Stimulated activated CD4-positive, alpha-beta T cell treated with anti-CD3 and anti-CD28 coated beads, Interleukin-12 subunit alpha, Interleukin-12 subunit beta, amount 100 ng/mL, for 4 hours (primary cell): ENCODE measurements around the gene CYP2D6.
"Not testable (repeated sequence)": the region's sequence is repeated elsewhere in the genome, so short reads cannot be mapped to it uniquely, and the experiment has no call there.

Experiments
- DNase-seq: peaks from one replicate; pipeline ENCODE4 v3.0.0-alpha.2; 2020

CYP2D6 gene

DNA sequence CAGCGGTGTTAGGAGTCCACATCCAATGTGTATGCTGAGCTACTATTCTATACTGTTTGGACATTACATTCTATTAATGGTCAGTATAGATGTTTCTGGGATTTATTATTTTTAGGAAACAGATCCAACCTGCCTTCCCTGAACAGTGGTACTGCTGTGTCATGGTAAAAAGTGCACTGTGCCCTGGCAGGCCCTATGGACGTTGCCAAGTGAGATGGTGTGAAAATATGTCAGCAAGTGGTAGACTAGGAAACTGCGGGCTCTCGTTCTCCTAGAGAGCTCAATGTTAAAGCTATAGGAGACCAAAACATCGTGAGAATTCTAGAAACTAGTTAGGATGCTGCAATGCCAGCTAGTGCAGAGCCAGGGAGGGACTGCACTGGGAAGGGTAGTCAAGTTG, 26.0 kb upstream of the CYP2D6 start:
- DNase-seq: no peak

DNA sequence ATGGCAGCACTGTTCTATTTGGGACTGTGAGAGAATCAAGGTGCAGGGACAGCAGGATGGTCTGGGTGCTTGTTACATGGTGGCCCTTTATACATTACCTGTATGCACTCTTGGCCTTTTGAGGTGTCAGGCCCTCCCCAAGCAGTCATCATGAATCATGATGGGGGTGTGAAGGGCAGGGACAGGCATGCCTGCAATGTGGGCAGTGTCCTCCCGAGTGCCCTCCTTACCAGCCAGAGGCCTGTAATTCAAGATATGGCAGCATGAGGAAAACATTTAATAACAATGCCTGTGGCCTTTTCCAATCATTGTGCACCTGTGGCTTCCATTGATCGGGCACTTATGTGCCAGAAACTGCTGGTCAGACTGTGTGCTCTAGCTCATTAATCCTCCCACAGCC, 25.5 kb upstream of the CYP2D6 start:
- DNase-seq: no peak

DNA sequence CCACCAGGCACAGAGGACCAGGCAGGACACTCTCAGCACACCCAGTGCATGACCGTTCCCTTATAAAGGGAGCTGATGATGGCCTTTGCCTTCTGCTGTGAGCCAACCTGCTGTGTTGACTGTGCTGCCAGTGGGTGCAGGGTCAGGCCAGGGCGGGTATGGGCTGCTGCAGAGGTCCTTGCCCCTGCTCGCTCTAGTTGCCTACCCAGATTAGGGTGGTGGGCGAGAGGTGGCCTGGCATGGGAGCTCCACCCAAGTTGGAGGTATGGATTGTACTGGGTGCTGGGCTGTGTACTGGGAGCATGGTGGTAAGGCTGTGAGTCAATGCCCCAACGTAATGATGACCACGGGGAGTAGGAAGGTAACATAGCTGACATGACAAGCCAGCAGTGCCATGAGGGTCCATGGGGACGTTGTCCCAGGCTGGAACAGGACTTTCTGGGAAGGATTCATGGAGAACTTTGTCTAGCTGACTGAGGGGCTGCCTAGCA, 24.5 kb upstream of the CYP2D6 start:
- DNase-seq: no peak

DNA sequence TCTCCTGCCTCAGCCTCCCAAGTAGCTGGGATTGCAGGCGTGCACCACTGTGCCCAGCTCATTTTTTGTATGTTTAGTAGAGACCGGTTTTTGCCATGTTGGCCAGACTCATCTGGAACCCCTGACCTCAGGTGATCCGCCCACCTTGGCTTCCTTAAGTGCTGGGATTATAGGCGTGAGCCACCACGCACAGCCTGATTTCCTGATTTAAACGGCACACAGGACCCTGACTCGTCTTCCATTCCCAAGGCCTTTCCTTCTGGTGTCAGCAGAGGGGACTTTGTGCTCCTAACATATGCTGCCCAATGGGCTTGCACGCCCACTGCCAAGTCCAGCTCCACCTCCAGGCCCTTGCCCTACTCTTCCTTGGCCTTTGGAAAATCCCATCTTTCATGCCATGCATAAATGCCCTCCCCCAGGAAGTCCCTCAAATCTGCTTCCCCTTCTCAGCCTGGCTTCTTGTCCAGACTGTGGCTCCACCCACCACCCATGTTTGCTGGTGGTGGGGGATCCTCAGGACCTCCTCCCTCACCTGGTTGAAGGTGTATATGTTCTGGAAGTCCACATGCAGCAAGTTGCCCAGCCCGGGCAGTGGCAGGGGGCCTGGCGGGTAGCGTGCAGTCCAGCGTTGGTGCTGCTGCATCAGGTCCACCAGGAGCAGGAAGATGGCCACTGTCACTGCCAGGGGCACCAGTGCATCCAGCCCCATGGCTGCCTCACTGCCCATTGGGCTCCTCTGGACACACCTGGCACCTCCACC, 23.9 kb upstream of the CYP2D6 start:
- no peak for DNase-seq

DNA sequence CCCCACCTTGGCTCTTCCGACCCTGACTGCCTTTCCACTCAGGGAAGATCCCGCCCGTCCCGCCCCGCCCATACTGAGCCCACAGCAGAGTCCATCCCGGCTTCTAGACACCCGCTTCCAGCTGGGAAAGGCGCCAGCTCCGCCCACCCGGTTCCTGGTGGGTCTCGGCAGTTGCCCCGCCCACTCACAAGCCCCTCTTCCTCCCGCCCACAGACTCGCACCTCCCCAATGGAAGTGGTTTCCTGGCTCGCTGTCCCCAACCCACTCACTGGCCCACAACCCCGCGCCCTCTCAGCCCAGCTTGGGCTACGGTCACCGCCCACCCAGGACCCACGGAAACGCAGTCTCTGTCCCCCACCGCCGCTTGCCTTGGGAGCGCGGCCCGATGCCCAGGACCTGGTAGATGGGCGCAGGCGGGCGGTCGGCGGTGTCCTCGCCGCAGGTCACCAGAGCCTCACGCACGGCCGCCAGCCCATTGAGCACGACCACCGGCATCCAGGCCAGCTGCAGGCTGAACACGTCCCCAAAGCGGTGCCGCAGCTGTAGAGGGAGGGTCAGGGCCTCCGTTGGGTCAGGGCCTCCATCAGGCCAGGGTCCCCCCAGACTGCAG, 22.2 kb upstream of the CYP2D6 start:
- DNase-seq: no peak

- DNase-seq: no peak
These were observed 21.5 kb upstream of the CYP2D6 start for GRCh38 chr22:42151924-42152635.

DNA sequence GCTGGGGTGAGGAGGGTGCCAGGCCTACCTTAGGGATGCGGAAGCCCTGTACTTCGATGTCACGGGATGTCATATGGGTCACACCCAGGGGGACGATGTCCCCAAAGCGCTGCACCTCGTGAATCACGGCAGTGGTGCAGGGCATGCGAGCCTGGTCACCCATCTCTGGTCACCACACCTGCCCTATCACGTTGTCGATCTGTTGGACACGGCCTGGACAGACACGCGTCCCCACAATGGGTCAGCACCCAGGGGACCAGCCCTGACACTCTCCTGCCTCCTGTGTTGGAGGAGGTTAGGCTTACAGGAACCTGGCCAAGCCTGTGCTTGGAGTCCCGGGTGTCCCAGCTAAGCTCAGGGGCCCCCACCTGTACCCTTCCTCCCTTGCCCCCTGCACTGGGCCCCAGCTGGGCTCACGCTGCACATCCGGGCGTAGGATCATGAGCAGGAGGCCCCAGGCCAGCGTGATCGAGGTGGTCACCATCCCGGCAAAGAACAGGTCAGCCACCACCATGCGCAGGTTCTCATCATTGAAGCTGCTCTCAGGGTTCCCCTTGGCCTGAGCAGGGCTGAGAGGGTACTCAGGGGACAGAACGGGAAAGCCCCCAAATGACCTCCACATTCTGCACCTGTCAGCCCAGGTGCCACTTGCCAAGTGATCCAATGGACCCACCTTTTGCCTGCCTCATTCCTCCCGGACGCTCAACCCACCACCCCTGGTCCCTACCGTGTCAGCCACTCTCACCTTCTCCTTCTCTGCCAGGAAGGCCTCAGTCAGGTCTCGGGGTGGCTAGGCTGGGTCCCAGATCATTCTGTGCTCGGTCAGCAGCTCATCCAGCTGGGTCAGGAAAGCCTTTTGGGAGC, 20.3 kb upstream of the CYP2D6 start:
- no peak for DNase-seq

DNA sequence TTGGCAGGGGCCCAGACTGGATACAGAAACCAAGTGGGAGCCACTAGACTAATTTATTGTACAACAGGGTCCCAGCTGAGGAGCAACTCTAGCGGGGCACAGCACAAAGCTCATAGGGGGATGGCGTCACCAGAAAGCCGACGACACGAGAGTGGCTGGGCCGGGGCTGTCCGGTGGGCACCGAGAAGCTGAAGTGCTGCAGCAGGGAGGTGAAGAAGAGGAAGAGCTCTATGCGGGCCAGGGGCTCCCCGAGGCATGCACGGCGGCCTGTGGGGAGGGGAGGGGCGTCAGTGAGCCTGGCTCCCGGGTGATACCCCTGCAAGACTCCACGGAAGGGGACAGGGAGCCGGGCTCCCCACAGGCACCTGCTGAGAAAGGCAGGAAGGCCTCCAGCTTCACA, 19.2 kb upstream of the CYP2D6 start:
- DNase-seq: not testable (repeated sequence)

GRCh38 chr22:42145175-42145574, 14.6 kb upstream of the CYP2D6 start:
- no peak for DNase-seq

DNA sequence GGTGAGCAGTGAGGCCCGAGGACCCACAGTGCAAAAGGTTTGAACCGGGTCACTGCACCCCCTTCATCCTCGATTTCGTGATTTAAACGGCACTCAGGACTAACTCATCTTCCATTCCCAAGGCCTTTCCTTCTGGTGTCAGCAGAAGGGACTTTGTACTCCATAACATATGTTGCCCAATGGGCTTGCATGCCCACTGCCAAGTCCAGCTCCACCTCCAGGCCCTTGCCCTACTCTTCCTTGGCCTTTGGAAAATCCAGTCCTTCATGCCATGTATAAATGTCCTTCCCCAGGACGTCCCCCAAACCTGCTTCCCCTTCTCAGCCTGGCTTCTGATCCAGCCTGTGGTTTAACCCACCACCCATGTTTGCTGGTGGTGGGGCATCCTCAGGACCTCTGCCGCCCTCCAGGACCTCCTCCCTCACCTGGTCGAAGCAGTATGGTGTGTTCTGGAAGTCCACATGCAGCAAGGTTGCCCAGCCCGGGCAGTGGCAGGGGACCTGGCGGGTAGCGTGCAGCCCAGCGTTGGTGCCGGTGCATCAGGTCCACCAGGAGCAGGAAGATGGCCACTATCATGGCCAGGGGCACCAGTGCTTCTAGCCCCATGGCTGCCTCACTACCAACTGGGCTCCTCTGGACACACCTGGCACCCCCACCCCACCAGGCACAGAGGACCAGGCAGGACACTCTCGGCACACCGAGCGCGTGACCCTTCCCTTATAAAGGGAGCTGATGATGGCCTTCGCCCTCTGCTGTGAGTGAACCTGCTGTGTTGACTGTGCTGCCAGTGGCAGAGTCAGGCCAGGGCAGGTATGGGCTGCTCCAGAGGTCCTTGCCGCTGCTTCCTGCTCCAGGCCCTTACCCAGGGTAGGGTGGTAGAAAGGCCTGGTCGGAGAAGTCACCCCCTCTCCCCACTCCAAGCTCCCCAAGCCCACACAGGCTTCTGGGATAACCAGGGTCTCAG, 13.5 kb upstream of the CYP2D6 start:
- not testable (repeated sequence) for DNase-seq

- DNase-seq: no peak
These were observed 12.3 kb upstream of the CYP2D6 start for GRCh38 chr22:42142771-42143461.

GRCh38 chr22:42141307-42142057, 10.9 kb upstream of the CYP2D6 start:
- not testable (repeated sequence) for DNase-seq

DNA sequence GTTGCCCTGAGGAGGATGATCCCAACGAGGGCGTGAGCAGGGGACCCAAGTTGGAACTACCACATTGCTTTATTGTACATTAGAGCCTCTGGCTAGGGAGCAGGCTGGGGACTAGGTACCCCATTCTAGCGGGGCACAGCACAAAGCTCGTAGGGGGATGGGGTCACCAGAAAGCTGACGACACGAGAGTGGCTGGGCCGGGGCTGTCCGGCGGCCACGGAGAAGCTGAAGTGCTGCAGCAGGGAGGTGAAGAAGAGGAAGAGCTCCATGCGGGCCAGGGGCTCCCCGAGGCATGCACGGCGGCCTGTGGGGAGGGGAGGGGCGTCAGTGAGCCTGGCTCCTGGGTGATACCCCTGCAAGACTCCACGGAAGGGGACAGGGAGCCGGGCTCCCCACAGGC, 9.5 kb upstream of the CYP2D6 start:
- not testable (repeated sequence) for DNase-seq

GRCh38 chr22:42139508-42139907, 8.9 kb upstream of the CYP2D6 start:
- not testable (repeated sequence) for DNase-seq

DNA sequence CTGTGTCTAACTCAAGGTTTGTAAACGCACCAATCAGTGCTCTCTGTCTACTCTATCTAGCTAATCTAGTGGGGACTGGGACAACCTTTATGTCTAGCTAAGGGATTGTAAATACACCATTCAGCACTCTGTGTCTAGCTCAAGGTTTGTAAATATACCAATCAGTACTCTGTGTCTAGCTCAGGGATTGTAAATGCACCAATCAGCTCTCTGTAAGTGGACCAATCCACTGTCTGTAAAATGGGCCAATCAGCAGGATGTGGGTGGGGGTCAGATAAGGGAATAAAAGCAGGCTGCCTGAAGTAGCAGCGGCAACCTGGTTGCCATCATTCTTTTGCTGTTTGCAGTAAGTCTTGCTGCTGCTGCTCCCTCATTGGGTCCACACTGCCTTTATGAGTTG, 8.4 kb upstream of the CYP2D6 start:
- no peak for DNase-seq

- DNase-seq: no peak
These were observed 7.6 kb upstream of the CYP2D6 start for GRCh38 chr22:42138122-42138770.

DNA sequence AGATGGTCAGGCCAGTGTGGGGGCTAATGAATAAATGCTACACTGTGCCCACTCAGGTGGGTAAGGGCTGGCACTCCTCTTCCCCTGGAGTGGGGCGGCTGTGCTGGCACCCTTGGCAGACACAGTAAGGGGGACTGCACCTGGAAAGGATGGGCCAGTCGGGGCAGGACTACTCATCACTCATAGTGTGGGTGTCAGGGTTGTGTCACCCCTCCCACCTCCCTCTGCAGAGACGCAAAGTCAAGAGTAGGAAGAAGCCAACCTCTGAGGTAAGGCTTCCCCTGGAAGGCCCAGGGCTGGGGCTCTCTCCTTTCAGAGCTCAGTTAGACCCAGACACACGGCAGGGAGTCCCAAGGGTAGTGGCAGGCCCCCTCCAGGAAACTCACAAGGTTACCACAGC, 5.1 kb upstream of the CYP2D6 start:
- DNase-seq: not testable (repeated sequence)

- no peak for DNase-seq
These were observed 3.8 kb upstream of the CYP2D6 start for GRCh38 chr22:42134100-42135020.

GRCh38 chr22:42132457-42132856, 1.8 kb upstream of the CYP2D6 start:
- no peak for DNase-seq
